GM12878 (cell line): ENCODE data around the gene TMEM89. TPM values are rescaled to one million over a fixed set of nuclear protein-coding genes. Genes with fewer than 3 reads are reported as not detected.

Experiments
- ATAC-seq: fragments of 200-7000 bp; cut with Tn5 transposase; 3 replicates; pipeline ENCODE4 v1.9.1; 2020; ENCODE audit warnings: mild to moderate bottlenecking, moderate library complexity
- BruUV-seq: library from RNA; stranded (reverse); fragments of 400-500 nt; replicated peaks from 2 replicates; lab custom pipeline; 2021; lab: Mats Ljungman, UMichigan
- CTCF ChIA-PET: fragments of 300-600 bp; sonication (Branson Sonifier 250); formaldehyde crosslinking; extraction: SDS; loops from one replicate; lab custom pipeline; 2021; ENCODE audit warnings: inconsistent platforms; lab: Yijun Ruan, JAX
- POLR2A ChIA-PET: fragments of 350-600 bp; formaldehyde crosslinking; extraction: SDS; loops from one replicate; lab custom pipeline; 2021; ENCODE audit warnings: inconsistent platforms; lab: Charles Lee
- RAD21 ChIA-PET: fragments of 300-600 bp; sonication (Branson Sonifier 250); formaldehyde crosslinking; loops from one replicate; lab custom pipeline; 2023; ENCODE audit warnings: antibody characterized with exemption; ENCODE audit not compliant: unreplicated experiment; lab: Charles Lee
- SMC1A ChIA-PET: fragments of 300-600 bp; sonication (Branson Sonifier 250); formaldehyde crosslinking; loops from one replicate; lab custom pipeline; 2023; ENCODE audit not compliant: unreplicated experiment, uncharacterized antibody; lab: Charles Lee
- DNase-seq: peaks from one replicate; pipeline ENCODE4 v3.0.0-alpha.2; 2011; ENCODE audit warnings: low read depth, low spot score
- FAIRE-seq: peaks from 3 replicates; lab custom pipeline; 2011; peaks lifted over from hg19 to GRCh38; lab: Jason Lieb, UNC
- H2AFZ ChIP-seq: 2 replicates; pipeline ENCODE4 v1.6.0; 2011; ENCODE audit warnings: low read depth, low read length, control low read depth; ENCODE audit not compliant: control insufficient read depth
- H3K27ac ChIP-seq: 2 replicates; pipeline ENCODE4 v1.5.1; 2011; ENCODE audit warnings: control low read depth; ENCODE audit not compliant: control insufficient read depth, insufficient read depth
- H3K27me3 ChIP-seq, 2 experiments: replicated peaks in 1 of 2; 2 replicates each; pipeline versions ENCODE4 v1.6.0 to v1.6.1; 2011; ENCODE audit warnings: low read length in 1 of 2; ENCODE audit not compliant: control insufficient read depth in 2 of 2, insufficient read depth in 2 of 2
- H3K36me3 ChIP-seq, 2 experiments: 2 replicates each; pipeline ENCODE4 v1.5.1; 2011; ENCODE audit warnings: low read length in 1 of 2; ENCODE audit not compliant: control insufficient read depth in 2 of 2, insufficient read depth in 2 of 2
- H3K4me1 ChIP-seq: 2 replicates; pipeline ENCODE4 v1.6.1; 2011; ENCODE audit warnings: mild to moderate bottlenecking, low read length, moderate library complexity, mixed read lengths; ENCODE audit not compliant: control insufficient read depth, insufficient read depth
- H3K4me2 ChIP-seq: 2 replicates; pipeline ENCODE4 v1.6.0; 2011; ENCODE audit warnings: control low read depth; ENCODE audit not compliant: control insufficient read depth, insufficient read depth
- H3K4me3 ChIP-seq: fragments of 200-600 bp; sonication (generic); 2 replicates; pipeline ENCODE4 v1.5.1; 2016
- H3K79me2 ChIP-seq: 2 replicates; pipeline ENCODE4 v1.6.0; 2011; ENCODE audit warnings: low read length; ENCODE audit not compliant: control insufficient read depth, insufficient read depth
- H3K9ac ChIP-seq: 2 replicates; pipeline ENCODE4 v1.8.0; 2011; ENCODE audit warnings: low read length, control low read depth, mixed read lengths; ENCODE audit not compliant: control insufficient read depth, insufficient read depth
- H3K9me3 ChIP-seq: replicated peaks from 3 replicates; pipeline ENCODE4 v1.5.1; 2011; ENCODE audit warnings: mild to moderate bottlenecking, low read length; ENCODE audit not compliant: control insufficient read depth, insufficient read depth
- H4K20me1 ChIP-seq: 2 replicates; pipeline ENCODE4 v1.6.0; 2011; ENCODE audit not compliant: control insufficient read depth, insufficient read depth
- CBX5 ChIP-seq: sonication (generic); IDR thresholded peaks from 2 replicates; pipeline ENCODE4 v1.6.1; 2016; ENCODE audit warnings: low read depth, moderate library complexity, mild to moderate bottlenecking, inconsistent platforms
- HCFC1 ChIP-seq: fragments of 150-350 bp; IDR thresholded peaks from 2 replicates; pipeline ENCODE4 v1.6.1; 2014; ENCODE audit warnings: low read length
- HDAC2 ChIP-seq: fragments of 200-600 bp; sonication (generic); IDR thresholded peaks from 2 replicates; pipeline ENCODE4 v1.6.1; 2017
- MTA3 ChIP-seq: IDR thresholded peaks from 2 replicates; pipeline ENCODE4 v1.6.1; 2012; ENCODE audit warnings: low read length, inconsistent platforms, borderline replicate concordance
- NFXL1 ChIP-seq: fragments of 450-650 bp; IDR thresholded peaks from 2 replicates; pipeline ENCODE4 v1.6.1; 2017; ENCODE audit warnings: antibody characterized with exemption, mild to moderate bottlenecking, borderline replicate concordance
- POLR2AphosphoS2 ChIP-seq: IDR thresholded peaks from 2 replicates; pipeline ENCODE4 v1.6.1; 2011; ENCODE audit warnings: low read depth, mild to moderate bottlenecking, low read length, improper control_type of control experiment, moderate library complexity
- SMAD5 ChIP-seq: IDR thresholded peaks from 2 replicates; pipeline ENCODE4 v1.6.1; 2016; ENCODE audit warnings: antibody characterized with exemption, low read depth
- WRNIP1 ChIP-seq: IDR thresholded peaks from 2 replicates; pipeline ENCODE4 v1.6.1; 2011; ENCODE audit warnings: low read depth, low read length, improper control_type of control experiment, borderline replicate concordance
- ZNF274 ChIP-seq: IDR thresholded peaks from one replicate; pipeline ENCODE4 v1.8.0; 2011; ENCODE audit not compliant: insufficient read length, insufficient read depth
- WGBS: methylation state at CpG from one replicate; pipeline ENCODE4 v1.1.6; 2016; ENCODE audit warnings: low lambda C conversion rate; ENCODE audit not compliant: insufficient replicate concordance, insufficient coverage; ENCODE audit errors: missing lambda C conversion rate; 5-methylcytosine and 5-hydroxymethylcytosine counted together
- in situ Hi-C: fragments of 300-500 bp; cut with MboI; formaldehyde crosslinking; loops from 9 replicates; pipeline ENCODE4 v1.14.3; 2018; ENCODE audit warnings: mixed read lengths
- intact Hi-C: fragments of 100-400 bp; cut with micrococcal nuclease; formaldehyde crosslinking; loops from one replicate; pipeline ENCODE4 v1.14.2; 2022; ENCODE audit not compliant: unreplicated experiment
- polyA plus RNA-seq, 11 experiments: library from polyadenylated mRNA; depleted of rRNA in 4 of 11; unstranded in 6 of 11; stranded (reverse) in 5 of 11; fragments of >200 nt; fragmentation: Nextera tagmentation in 4 of 11; fragmentation: Illumina TruSeq in 1 of 11; extraction: Ambion mirVana in 4 of 11; extraction: Trizol in 1 of 11; gene quantifications; 1 replicate in 1 of 11; 2 replicates in 10 of 11; pipeline versions ENCODE4 v1.2.1 to v1.2.3, GENCODE V29; 2011 to 2016; ENCODE audit warnings: inconsistent platforms in 2 of 11, missing spikeins in 2 of 11, low read depth in 1 of 11
- total RNA-seq, 4 experiments: library from RNA; depleted of rRNA in 3 of 4; stranded (reverse); fragments of >200 nt in 3 of 4; fragmentation: Illumina TruSeq in 1 of 4; extraction: Trizol in 1 of 4; gene quantifications; 2 replicates each; pipeline versions ENCODE4 v1.2.1 to v1.2.3, GENCODE V29; 2013 to 2021
- TF ChIP-seq, protein P1 (sequence below): IDR thresholded peaks from 2 replicates; pipeline ENCODE4 v1.6.1; 2012; ENCODE audit warnings: low read depth, low read length, improper control_type of control experiment
- TF ChIP-seq, protein P2 (sequence below): fragments of 450-650 bp; IDR thresholded peaks from 2 replicates; pipeline ENCODE4 v1.6.1; 2017; ENCODE audit warnings: mild to moderate bottlenecking, moderate library complexity

Gene TMEM89
- total and polyA plus RNA-seq, 10 of the 15 experiments (the other 5 are each of a cell fraction or from before 2014, with no cell fraction given): not detected

- ATAC-seq (no peak), FAIRE-seq (no peak), DNase-seq (no peak)
- no TSS peak for BruUV-seq
- intact Hi-C loops: no loop called here
- in situ Hi-C loops: no loop called here
- no peaks in the 10 kb centered on the region for H3K9me3 ChIP-seq
- no peak overlapping the region for H3K9ac ChIP-seq
- H3K4me3 ChIP-seq: no peak overlapping the region
- H4K20me1 ChIP-seq: no peaks in the 10 kb centered on the region
- H3K27me3 ChIP-seq: no peaks in the 10 kb centered on the region
- ChIA-PET CTCF (no interaction called here), RAD21 (no interaction called here), POLR2A (no interaction called here), SMC1A (no interaction called here)
- no peak overlapping the region for H3K27ac ChIP-seq
- H3K4me2 ChIP-seq: no peak overlapping the region
- H2AFZ ChIP-seq: no peak overlapping the region
- 29% methylated on average over 8 of the region's 8 CpGs for WGBS
- no peak for TF ChIP-seq SMAD5
- no peak for TF ChIP-seq CBX5
- TF ChIP-seq, protein P1, sequence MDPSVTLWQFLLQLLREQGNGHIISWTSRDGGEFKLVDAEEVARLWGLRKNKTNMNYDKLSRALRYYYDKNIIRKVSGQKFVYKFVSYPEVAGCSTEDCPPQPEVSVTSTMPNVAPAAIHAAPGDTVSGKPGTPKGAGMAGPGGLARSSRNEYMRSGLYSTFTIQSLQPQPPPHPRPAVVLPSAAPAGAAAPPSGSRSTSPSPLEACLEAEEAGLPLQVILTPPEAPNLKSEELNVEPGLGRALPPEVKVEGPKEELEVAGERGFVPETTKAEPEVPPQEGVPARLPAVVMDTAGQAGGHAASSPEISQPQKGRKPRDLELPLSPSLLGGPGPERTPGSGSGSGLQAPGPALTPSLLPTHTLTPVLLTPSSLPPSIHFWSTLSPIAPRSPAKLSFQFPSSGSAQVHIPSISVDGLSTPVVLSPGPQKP: no peak
- TF ChIP-seq, protein P2, sequence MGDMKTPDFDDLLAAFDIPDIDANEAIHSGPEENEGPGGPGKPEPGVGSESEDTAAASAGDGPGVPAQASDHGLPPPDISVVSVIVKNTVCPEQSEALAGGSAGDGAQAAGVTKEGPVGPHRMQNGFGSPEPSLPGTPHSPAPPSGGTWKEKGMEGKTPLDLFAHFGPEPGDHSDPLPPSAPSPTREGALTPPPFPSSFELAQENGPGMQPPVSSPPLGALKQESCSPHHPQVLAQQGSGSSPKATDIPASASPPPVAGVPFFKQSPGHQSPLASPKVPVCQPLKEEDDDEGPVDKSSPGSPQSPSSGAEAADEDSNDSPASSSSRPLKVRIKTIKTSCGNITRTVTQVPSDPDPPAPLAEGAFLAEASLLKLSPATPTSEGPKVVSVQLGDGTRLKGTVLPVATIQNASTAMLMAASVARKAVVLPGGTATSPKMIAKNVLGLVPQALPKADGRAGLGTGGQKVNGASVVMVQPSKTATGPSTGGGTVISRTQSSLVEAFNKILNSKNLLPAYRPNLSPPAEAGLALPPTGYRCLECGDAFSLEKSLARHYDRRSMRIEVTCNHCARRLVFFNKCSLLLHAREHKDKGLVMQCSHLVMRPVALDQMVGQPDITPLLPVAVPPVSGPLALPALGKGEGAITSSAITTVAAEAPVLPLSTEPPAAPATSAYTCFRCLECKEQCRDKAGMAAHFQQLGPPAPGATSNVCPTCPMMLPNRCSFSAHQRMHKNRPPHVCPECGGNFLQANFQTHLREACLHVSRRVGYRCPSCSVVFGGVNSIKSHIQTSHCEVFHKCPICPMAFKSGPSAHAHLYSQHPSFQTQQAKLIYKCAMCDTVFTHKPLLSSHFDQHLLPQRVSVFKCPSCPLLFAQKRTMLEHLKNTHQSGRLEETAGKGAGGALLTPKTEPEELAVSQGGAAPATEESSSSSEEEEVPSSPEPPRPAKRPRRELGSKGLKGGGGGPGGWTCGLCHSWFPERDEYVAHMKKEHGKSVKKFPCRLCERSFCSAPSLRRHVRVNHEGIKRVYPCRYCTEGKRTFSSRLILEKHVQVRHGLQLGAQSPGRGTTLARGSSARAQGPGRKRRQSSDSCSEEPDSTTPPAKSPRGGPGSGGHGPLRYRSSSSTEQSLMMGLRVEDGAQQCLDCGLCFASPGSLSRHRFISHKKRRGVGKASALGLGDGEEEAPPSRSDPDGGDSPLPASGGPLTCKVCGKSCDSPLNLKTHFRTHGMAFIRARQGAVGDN: no peak
- TF ChIP-seq HCFC1: no peak
- no peak for TF ChIP-seq WRNIP1
- no peak for TF ChIP-seq NFXL1
- no peak for TF ChIP-seq POLR2AphosphoS2
- TF ChIP-seq HDAC2: no peak
- no peak for TF ChIP-seq MTA3
- no peak for TF ChIP-seq ZNF274
- no peaks in the 10 kb centered on the region for H3K36me3 ChIP-seq
- no peaks in the 10 kb centered on the region for H3K79me2 ChIP-seq
- H3K4me1 ChIP-seq: no peaks in the 10 kb centered on the region
Observed at GRCh38 chr3:48585411-48585810, 36.2 kb downstream of the TMEM89 start.
